ENCODE measurements around the gene GADL1.

GADL1 gene

DNA sequence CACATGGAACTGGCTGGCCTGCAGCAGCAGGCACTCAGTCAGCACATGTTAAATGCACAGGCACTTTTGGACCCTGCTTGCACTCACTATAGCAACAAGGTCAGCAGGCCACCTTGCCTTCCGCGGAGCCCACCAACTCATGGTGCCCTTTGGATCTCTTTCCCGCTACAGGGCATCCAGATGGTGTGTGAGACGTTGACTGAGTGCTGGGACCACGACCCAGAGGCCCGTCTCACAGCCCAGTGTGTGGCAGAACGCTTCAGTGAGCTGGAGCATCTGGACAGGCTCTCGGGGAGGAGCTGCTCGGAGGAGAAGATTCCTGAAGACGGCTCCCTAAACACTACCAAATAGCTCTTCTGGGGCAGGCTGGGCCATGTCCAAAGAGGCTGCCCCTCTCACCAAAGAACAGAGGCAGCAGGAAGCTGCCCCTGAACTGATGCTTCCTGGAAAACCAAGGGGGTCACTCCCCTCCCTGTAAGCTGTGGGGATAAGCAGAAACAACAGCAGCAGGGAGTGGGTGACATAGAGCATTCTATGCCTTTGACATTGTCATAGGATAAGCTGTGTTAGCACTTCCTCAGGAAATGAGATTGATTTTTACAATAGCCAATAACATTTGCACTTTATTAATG is 203.1 kb downstream of the GADL1 start:
- no peak for DNase-seq

DNA sequence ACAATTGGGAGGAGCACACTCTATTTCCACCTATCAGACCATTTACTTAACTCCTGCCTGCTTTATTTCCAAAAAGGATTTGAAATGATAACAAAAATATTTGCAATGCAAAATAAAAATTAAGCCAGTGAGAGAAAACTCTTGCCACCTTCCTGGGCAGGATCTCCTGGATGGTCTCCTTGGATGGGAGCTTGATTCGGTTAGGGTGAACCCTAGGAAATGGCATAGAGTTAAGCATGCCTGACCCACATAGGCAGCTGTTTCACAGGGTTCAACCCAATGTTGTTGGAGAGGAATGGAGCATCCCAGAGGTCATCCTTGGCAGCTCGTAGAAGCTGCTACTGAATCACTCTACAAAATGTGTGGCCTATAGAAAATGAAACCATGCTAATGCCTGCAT is 204.3 kb downstream of the GADL1 start:
- no peak for DNase-seq

DNA sequence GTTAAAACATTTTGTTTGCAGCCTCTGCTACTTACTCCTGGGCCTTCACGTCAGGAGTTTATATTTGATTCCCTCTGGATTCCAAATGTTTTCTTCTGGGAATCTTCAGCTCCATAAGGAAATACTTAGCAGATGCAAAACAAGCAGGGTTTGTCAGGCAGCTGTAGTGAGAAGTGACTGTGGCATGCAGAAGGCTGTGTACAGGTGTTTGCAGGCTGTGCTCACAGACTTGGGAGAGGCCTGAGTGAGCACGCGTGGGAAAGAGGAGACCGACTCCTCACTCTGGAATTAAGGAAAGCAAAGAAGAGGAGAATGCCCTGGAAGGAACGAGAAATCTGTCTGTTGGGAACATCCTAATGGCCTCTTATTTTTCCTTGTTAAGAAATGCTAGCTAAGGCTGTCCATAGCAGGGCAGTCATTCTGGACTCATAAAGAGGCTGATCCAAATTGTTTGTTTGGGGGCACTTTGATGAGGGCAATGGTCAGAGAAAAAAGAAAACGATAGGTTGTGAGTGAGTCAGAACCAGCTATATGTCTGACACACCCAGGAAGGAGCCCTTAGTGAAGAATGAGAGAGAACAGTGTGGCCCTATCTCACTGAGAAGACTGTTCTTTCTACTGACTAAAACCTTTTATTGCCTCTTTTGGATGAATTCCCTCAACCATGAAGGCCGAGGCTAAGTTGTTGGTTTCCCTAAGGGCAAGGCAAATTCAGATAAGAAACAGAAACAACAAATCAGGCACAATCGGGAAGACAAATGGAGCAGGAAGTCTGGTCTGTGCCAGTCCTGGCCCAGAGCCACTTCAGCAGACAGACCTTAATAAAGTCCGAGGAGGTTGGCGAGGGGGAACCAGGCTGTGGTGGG is 205.5 kb downstream of the GADL1 start:
- DNase-seq: no peak

DNA sequence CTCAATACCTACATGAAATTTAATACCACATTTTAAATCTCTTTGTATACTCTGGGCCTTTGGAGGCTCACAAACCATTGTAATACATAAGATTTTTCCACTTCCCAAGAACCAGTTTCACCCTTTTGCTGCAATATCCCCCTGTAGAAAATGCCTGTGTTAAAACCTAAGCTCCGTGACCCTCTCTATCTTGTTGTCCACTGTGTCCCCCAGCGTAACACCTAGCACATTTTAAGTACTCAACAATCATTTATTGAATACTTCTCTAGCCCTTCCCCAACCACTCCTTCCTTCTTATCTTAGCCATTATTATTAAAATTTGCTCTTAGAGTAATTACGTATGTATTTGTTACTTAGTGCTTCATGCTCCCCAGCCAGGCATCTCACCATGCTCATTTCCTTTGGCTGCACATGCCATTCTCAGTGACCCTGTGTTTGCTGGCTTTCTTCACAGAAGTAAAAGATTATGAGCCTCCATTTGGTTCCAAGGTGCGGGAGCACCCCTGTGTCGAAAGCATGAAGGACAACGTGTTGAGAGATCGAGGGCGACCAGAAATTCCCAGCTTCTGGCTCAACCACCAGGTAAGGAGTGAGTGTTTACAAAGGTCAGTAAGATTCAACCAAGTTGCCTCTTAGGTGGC is 206.4 kb downstream of the GADL1 start:
- DNase-seq: no peak

DNA sequence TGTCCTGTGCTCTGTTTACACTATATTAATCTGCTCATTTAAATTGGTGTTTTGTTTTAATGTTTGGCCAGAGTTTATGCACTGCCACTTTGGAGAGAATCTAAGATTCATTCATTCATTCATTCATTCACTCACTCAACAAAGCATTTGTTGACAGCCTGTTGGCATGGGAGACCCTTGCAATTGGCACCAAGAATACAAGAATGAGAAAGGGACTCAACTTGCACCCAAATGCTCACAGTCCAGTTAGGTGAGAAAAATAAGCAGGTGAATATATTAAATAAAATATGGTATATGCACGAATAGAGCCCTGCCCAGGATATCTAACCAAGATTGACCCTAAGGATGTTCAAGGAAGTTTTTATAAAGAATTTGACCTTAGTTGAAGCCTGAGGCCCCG is 207.7 kb downstream of the GADL1 start:
- no peak for DNase-seq

DNA sequence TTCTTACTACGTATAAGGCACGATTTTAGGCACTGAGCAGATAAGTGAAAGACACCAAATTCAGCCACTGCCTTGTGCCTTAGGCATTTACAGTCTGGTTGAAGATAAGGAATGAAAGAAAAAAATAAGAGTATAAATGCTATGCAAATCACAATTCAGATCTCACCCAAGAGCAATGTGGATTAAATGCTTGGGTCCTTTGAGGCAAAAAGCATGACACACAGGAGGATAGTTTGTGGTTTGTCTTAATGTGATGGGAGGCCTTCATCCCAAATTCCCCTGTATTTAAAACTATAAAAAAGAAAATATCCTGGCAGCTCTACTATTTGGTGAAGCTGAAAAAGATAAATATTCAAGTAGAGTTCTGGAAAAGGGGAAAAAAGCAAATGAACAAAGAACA is 208.3 kb downstream of the GADL1 start:
- no peak for DNase-seq

DNA sequence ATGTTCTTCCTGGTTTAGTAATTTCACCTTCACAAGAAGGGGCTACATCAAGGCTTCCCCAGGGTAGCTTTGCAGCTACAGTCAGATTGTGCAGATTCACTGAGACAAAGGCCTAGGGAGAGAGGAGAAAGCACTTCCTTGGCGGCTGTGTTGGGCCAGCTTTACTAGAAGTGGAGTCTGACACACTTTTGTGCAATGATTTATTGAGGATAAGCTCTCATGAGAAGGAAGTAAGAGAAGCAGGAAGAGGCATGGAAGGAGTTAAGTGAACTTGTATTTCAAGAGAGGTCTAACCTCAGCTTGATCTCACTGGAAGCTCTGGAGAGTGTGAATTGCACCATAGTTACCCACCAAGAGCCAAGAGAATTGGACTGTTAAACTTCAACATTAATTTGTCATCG is 209.2 kb downstream of the GADL1 start:
- DNase-seq: no peak

DNA sequence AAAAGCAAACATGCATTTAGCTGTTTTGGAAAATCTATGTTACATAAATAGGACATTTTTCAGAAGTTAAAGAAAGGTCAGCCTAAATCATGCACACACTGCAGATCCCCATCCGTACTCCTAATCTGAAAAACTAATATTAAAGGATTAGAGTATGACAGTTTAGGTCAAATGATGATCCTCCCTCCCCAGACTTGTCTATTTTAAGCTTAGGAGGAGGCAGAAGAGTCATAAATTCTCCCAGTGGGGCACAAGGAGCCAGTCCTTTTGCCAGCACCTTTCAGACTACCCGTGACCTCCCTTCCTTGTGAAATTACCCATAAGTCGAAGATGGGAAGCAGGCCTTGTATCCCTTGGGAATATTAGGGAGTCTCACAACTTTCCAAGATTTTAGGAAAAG is 210.1 kb downstream of the GADL1 start:
- no peak for DNase-seq

DNA sequence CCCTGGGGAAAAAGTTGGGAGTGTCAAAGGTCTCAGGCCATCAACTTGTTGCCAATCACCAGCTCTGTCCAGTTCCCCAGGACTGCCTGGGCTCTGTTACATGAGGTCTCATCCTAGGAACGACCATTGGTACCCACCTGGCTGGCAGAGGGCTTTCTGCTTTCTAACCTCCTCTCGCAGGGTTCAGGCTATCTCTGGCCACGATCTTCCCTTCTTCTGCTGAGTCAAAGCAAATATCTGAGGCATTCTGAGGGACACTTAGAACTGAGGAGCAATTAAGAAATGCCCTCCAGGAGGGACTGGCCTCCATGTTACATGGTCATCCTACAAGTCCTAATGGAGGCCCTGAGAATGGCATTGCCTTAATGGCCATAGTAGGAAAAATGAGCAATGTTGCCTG is 210.7 kb downstream of the GADL1 start:
- DNase-seq: no peak

DNA sequence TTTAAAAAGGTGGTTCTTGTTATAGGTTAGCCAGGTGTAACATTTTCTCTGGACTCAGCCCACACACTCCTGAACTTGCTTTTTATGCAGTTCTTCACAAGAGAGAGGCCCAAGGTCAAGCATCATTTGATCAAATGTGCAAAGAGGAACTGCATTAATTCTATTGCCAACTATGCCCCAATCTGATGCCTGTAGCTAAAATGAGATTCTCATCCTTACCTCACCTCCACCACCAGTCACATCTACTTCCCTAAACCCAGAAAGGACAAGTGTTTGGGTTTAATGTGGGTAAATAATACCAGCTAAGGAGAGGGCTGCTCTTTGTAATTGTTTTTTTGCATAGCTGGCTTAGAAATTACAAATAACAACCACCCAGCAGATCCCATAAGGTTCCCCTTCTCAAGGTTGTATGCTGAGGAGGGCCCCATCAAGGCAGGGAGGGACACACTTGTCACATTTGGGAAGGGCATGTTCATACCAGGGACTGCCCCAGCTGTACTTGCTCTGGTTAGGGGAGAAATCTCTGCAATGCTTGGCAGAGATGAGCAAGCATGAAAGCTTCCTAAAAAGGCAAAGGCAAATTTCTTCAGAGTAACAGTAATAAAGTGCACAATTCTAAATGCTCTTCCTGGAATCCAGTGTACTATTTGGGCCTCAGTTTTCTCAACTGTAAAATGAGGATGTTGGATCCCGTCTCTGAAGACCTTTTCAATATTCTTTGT is 211.9 kb downstream of the GADL1 start:
- no peak for DNase-seq

DNA sequence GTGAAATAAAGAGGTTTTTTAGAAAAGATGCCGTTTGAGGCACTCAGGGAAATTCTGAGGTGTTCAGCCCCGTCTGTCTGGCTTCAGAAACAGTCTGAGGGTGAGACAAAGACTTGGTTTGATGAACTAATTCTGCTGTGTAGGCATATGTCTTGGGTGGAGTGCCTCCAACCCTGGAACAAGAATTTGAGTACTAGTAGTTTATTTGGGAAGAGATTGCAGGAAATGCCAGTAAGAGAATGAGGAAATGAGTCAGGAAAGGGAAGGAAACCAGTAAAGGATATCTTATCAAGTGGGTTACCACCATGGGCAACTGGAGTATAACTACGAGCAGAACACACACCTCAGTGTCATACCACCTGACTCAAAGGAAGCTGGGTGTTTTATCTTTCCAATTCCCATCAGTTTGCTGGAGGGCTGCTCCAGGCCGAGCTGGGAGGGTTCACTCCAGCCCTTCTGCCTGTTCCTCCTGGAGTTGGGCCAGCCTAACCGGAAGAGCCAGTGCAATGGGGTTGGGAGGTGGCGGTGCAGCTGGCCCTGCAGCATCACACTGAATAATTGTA is 212.7 kb downstream of the GADL1 start:
- DNase-seq: no peak

DNA sequence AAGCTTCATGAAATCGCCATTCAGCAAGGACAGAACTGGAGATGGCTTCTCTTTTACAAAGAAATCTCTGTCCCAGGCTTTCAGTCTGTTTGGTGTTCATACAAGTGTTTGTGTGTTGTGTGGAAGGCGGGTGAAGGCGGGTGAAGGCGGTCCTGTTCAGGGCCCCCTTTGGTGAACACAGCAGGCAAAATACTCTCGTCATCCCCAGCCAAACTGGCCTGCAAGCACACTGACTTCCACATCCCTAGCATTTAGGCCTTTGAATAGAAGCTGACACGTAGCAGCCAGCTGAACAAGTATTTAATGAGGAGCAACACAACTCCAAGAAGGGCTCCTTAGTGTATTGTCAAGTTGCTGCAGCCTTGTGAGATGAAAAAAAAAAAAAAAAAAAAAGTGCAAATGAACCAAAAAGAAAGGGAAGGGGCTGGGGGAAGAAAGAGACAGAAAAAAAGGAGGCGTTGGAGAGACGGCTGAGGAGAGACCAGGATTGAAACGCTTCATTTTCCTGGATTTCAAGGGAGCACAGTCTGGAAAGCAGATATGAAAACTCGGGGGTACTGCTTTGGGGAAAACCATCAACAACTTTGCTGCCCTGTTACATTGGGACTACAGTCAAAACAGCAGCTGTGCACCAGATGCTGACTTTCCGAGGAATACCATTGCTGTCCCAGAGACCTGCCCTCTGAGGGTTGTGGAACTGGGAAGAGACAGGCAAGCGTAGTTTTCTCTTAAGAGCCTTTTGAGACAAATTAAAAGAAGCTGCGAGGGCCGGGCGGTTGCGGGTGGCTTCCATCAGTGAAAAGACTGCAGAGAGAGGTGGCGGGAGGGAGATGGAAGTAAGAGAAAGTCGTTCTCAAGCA is 213.4 kb downstream of the GADL1 start:
- DNase-seq: no peak

DNA sequence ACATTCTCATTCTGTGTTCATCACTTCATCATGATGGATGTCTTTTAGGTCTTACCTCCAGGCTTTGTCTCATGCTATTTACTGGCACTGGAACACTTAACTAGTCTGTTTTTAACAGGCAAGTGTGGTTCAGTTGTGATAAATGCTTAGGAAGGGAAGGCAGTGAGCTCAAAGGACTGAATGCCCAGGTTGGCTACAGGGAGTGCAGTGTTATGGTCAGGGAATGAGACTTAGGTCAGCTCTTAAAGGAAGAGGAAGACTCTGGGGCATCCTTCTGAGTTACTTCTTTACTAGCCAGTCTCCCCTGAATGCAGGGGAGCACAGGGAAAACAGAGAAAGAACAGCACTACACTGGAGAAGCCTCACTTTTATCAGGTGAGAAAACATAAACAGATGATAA is 215.4 kb downstream of the GADL1 start:
- no peak for DNase-seq

DNA sequence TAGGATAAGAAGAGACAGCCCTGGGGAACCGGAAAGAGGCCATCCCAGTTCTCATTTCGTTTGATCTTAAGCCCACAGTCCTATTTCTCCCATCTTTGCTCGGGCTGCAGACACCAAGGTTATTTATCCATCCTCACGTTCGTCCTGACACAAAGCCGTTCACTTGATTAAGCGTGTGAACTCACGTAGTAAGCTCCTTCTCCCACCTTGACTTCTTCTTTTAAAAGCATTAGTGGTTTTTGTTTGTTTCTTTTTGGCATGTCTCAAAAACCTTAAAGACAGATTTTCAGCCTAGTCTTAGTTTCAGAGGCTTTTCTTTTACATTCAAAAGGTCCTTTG is 217.1 kb downstream of the GADL1 start:
- no peak for DNase-seq

DNA sequence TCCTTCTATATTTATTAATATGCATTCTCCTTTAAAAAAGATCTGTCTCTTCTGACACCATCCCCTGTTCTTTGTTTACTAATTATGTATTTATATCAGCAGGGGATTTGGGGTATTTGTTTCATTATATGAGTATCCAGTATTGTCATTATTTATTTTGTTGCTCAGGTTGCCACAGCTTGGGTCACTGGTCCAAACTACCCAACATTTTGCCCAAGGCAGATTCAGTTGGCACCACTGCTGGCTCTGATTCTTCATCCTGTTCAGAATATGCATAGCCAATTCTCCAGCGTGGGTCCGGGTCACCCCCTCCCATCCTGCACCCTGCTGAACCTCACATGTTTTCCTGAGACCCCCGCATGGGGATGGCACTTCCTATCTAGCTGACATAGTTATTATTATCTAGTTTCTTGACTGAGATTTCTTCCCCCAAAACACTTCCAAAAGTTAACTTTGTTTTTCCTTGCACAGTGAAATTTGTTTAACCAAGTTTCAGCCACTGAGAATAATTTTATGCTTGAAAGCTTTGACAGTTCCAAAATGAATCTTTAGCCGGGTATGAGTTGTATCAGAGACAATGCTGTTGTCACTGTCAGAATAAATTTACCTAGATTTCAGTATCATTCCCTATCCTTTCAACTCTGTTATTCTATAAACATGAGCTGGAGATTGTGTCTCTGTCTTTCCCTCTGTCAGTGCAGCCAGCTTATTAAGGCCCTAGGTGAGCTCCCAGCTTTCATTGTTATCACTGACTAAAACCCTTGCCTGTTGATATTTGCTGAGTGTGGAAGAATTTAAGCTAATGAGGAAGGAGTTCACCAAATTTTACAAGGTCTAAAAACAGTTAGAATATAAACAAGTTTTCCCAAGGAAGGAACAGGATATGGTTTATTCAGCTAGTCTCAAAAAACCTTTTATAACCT is 217.8 kb downstream of the GADL1 start:
- no peak for DNase-seq

Data from NCI-H2081 treated with DMSO at 0.1 percent for 48 hours (cell line).